GM12878 (cell line): ENCODE measurements around the gene HBQ1.
"Not testable (repeated sequence)": the region's sequence is repeated elsewhere in the genome, so short reads cannot be mapped to it uniquely, and the experiment has no call there.

Experiments used
- ASH2L ChIP-seq: fragments of 300-600, 200-600 bp; sonication (generic); IDR thresholded peaks from 2 replicates; pipeline ENCODE4 v1.6.1; 2017; ENCODE audit warnings: low read depth, mild to moderate bottlenecking, borderline replicate concordance
- CHD1 ChIP-seq: IDR thresholded peaks from 2 replicates; pipeline ENCODE4 v1.6.1; 2012; ENCODE audit warnings: low read depth, low read length, improper control_type of control experiment
- CTCF ChIP-seq, 3 experiments: IDR thresholded peaks in 2 of 3; conservative IDR thresholded peaks in 1 of 3; 2 replicates each; pipeline ENCODE4 v1.5.1; 2011; ENCODE audit warnings: low read depth in 3 of 3, low read length in 3 of 3, mild to moderate bottlenecking in 3 of 3, control low read depth in 2 of 3, moderate library complexity in 2 of 3, inconsistent platforms in 1 of 3, mixed read lengths in 1 of 3; ENCODE audit not compliant: control insufficient read depth in 2 of 3, insufficient read depth in 1 of 3; ENCODE audit errors: extremely low read depth in 1 of 3
- HDAC2 ChIP-seq: fragments of 200-600 bp; sonication (generic); IDR thresholded peaks from 2 replicates; pipeline ENCODE4 v1.6.1; 2017
- MTA2 ChIP-seq: fragments of 450-650 bp; IDR thresholded peaks from 2 replicates; pipeline ENCODE4 v1.6.1; 2016; ENCODE audit warnings: low read depth, mild to moderate bottlenecking, moderate library complexity
- PAX8 ChIP-seq: fragments of 450-650 bp; IDR thresholded peaks from 2 replicates; pipeline ENCODE4 v1.6.1; 2017; ENCODE audit warnings: mild to moderate bottlenecking, moderate library complexity
- RELA ChIP-seq: fragments of 450-650 bp; IDR thresholded peaks from 2 replicates; pipeline ENCODE4 v1.8.0; 2014; ENCODE audit warnings: borderline replicate concordance; ENCODE audit not compliant: partially characterized antibody
- SIN3A ChIP-seq: IDR thresholded peaks from 2 replicates; pipeline ENCODE4 v1.6.1; 2012; ENCODE audit warnings: low read depth, low read length, improper control_type of control experiment
- SREBF2 ChIP-seq: IDR thresholded peaks from 2 replicates; pipeline ENCODE4 v1.6.1; 2012; ENCODE audit warnings: mild to moderate bottlenecking, low read length
- TF ChIP-seq, protein P1 (sequence below): IDR thresholded peaks from 2 replicates; pipeline ENCODE4 v1.6.1; 2012; ENCODE audit warnings: mild to moderate bottlenecking, low read depth, low read length
- TF ChIP-seq, protein P2 (sequence below): IDR thresholded peaks from 2 replicates; pipeline ENCODE4 v1.6.1; 2011; ENCODE audit warnings: borderline replicate concordance, low read depth, mild to moderate bottlenecking, moderate library complexity, low read length; ENCODE audit not compliant: insufficient read depth, poor library complexity, severe bottlenecking

- TF ChIP-seq ASH2L; CTCF (IDR thresholded peaks at IDR 0.05 in 2 of 3, conservative IDR thresholded peaks at IDR 0.05 in 1 of 3; ENCODE audit: control insufficient read depth in 2 of 3, extremely low read depth in 1 of 3, insufficient read depth in 1 of 3, low read depth in 3 of 3, low read length in 3 of 3); RELA; CHD1; MTA2; SIN3A; HDAC2; PAX8; SREBF2: not testable (repeated sequence)
- TF ChIP-seq, protein P1, sequence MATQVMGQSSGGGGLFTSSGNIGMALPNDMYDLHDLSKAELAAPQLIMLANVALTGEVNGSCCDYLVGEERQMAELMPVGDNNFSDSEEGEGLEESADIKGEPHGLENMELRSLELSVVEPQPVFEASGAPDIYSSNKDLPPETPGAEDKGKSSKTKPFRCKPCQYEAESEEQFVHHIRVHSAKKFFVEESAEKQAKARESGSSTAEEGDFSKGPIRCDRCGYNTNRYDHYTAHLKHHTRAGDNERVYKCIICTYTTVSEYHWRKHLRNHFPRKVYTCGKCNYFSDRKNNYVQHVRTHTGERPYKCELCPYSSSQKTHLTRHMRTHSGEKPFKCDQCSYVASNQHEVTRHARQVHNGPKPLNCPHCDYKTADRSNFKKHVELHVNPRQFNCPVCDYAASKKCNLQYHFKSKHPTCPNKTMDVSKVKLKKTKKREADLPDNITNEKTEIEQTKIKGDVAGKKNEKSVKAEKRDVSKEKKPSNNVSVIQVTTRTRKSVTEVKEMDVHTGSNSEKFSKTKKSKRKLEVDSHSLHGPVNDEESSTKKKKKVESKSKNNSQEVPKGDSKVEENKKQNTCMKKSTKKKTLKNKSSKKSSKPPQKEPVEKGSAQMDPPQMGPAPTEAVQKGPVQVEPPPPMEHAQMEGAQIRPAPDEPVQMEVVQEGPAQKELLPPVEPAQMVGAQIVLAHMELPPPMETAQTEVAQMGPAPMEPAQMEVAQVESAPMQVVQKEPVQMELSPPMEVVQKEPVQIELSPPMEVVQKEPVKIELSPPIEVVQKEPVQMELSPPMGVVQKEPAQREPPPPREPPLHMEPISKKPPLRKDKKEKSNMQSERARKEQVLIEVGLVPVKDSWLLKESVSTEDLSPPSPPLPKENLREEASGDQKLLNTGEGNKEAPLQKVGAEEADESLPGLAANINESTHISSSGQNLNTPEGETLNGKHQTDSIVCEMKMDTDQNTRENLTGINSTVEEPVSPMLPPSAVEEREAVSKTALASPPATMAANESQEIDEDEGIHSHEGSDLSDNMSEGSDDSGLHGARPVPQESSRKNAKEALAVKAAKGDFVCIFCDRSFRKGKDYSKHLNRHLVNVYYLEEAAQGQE = not testable (repeated sequence)
- TF ChIP-seq, protein P2, sequence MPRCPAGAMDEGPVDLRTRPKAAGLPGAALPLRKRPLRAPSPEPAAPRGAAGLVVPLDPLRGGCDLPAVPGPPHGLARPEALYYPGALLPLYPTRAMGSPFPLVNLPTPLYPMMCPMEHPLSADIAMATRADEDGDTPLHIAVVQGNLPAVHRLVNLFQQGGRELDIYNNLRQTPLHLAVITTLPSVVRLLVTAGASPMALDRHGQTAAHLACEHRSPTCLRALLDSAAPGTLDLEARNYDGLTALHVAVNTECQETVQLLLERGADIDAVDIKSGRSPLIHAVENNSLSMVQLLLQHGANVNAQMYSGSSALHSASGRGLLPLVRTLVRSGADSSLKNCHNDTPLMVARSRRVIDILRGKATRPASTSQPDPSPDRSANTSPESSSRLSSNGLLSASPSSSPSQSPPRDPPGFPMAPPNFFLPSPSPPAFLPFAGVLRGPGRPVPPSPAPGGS = not testable (repeated sequence)
These were observed 27.1 kb upstream of the HBQ1 start for GRCh38 chr16:153129-153521.
